Loucy (cell line): ENCODE results near the gene PKLR.

ENCODE experiments used
- H2AFZ ChIP-seq: fragments of 200-600 bp; sonication (generic); 2 replicates; pipeline ENCODE4 v1.6.0; 2016; ENCODE audit warnings: antibody characterized with exemption, mild to moderate bottlenecking, low read length, moderate library complexity
- H3F3A ChIP-seq: fragments of 200-600 bp; 2 replicates; pipeline ENCODE4 v1.6.0; 2016; ENCODE audit warnings: antibody characterized with exemption, low read depth, mild to moderate bottlenecking
- H3K27me3 ChIP-seq: fragments of 200-600 bp; sonication (generic); 2 replicates; pipeline ENCODE4 v1.6.1; 2014; ENCODE audit warnings: low read length, mild to moderate bottlenecking; ENCODE audit not compliant: insufficient read depth, poor library complexity, severe bottlenecking
- H3K36me3 ChIP-seq: fragments of 200-600 bp; sonication (generic); 2 replicates; pipeline ENCODE4 v1.6.1; 2016; ENCODE audit warnings: low read length; ENCODE audit not compliant: insufficient read depth
- H3K4me1 ChIP-seq: fragments of 200-600 bp; sonication (generic); 2 replicates; pipeline ENCODE4 v1.5.1; 2014; ENCODE audit warnings: low read length, mild to moderate bottlenecking; ENCODE audit not compliant: insufficient read depth, poor library complexity, severe bottlenecking
- H3K4me2 ChIP-seq: fragments of 200-600 bp; sonication (generic); 2 replicates; pipeline ENCODE4 v1.6.0; 2014; ENCODE audit warnings: antibody characterized with exemption, low read length, low read depth, mild to moderate bottlenecking; ENCODE audit not compliant: poor library complexity, severe bottlenecking
- H3K4me3 ChIP-seq: fragments of 200-600 bp; sonication (generic); 2 replicates; pipeline ENCODE4 v1.5.1; 2014; ENCODE audit warnings: low read length, mild to moderate bottlenecking, mixed read lengths; ENCODE audit not compliant: poor library complexity, severe bottlenecking
- H3K79me2 ChIP-seq: fragments of 200-600 bp; sonication (generic); 2 replicates; pipeline ENCODE4 v1.6.1; 2014; ENCODE audit warnings: low read length; ENCODE audit not compliant: insufficient read depth
- H3K9ac ChIP-seq: fragments of 200-600 bp; sonication (generic); 2 replicates; pipeline ENCODE4 v1.6.0; 2014; ENCODE audit warnings: mild to moderate bottlenecking, low read depth, low read length, moderate library complexity; ENCODE audit not compliant: poor library complexity, severe bottlenecking
- H3K9me2 ChIP-seq: fragments of 200-600 bp; sonication (generic); replicated peaks from 2 replicates; pipeline ENCODE4 v1.6.1; 2016; ENCODE audit warnings: low read depth, low read length, mixed read lengths
- H3K9me3 ChIP-seq: fragments of 200-600 bp; sonication (generic); 2 replicates; pipeline ENCODE4 v1.6.1; 2014; ENCODE audit warnings: mild to moderate bottlenecking, antibody characterized with exemption, low read length, low read depth; ENCODE audit not compliant: insufficient read depth
- H4K20me1 ChIP-seq: fragments of 200-600 bp; sonication (generic); 2 replicates; pipeline ENCODE4 v1.6.0; 2014; ENCODE audit warnings: antibody characterized with exemption, low read length, mild to moderate bottlenecking; ENCODE audit not compliant: insufficient read depth, poor library complexity, severe bottlenecking
- EZH2phosphoT487 ChIP-seq: fragments of 200-600 bp; IDR thresholded peaks from 2 replicates; pipeline ENCODE4 v1.6.1; 2018; ENCODE audit warnings: antibody characterized with exemption, mild to moderate bottlenecking, moderate library complexity, borderline replicate concordance
- TF ChIP-seq, protein P1 (sequence below): fragments of 200-600 bp; sonication (generic); conservative IDR thresholded peaks from 2 replicates; pipeline ENCODE4 v1.5.1; 2014; ENCODE audit warnings: mild to moderate bottlenecking, antibody characterized with exemption, low read length

The PKLR gene

DNA sequence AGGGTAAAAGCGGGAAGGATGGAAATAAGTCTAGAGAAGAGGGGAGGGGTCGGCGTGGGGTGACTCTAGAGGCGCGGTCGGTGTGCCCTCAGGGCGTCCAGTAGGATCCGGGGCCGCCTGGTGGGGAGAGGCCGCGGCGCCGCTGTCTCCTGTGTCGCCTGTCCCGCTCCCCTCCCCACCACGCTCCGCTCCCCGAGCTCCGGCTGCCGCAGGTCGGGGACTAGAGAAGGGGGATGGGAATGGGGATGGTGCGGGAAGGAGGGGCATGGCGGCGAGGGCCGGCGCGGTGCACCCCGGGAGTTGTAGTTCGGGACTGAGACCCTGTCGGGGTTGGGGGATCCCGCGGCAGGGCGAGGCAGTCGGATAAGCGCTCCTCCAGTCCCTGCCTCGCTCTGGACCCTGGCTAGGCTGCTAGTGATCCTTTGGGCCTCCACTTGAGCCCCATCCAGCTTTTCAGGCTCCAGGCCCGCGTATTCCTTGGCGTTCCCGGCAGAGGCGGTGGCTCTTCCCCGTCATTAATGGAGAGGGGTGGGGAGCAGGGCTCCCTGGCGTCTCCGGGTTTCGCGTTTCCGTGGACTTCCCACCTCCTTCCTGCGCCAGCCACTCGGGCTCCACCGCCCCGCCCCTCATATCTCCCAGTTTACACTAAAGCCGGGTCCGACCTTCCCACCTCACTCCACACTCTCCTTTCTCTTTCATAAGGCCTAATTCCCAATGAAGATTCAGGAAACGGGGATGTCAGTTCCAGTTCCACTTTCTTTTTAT lies 45.8 kb downstream of the PKLR start, which contains the start of gene ENTREP3:
Gene ENTREP3, minus strand, starts transcription at position 241 of the 765 bp plus-strand sequence. CDS start 606 bp downstream, outside the sequence.
- H3F3A ChIP-seq, result no peaks in the 10 kb centered on the region; the same call in 1 of the 2 replicates
- peak within 1 kb of the TSS; percentile 79 for H3K4me3 ChIP-seq
- no peaks in the 10 kb centered on the region for H3K9me3 ChIP-seq
- H3K36me3 ChIP-seq, result peaks cover 3% of the 10 kb centered on the region; the same call in 1 of the 2 replicates
- H3K79me2 ChIP-seq, result peaks cover 13% of the 10 kb centered on the region
- H3K4me2 ChIP-seq, result peak within 1 kb of the TSS; percentile 85
- no peaks in the 10 kb centered on the region for H3K9me2 ChIP-seq
- H2AFZ ChIP-seq, result peak within 1 kb of the TSS; percentile 60
- H4K20me1 ChIP-seq, result no peaks in the 10 kb centered on the region
- no peak for TF ChIP-seq EZH2phosphoT487
- TF ChIP-seq, protein P1, sequence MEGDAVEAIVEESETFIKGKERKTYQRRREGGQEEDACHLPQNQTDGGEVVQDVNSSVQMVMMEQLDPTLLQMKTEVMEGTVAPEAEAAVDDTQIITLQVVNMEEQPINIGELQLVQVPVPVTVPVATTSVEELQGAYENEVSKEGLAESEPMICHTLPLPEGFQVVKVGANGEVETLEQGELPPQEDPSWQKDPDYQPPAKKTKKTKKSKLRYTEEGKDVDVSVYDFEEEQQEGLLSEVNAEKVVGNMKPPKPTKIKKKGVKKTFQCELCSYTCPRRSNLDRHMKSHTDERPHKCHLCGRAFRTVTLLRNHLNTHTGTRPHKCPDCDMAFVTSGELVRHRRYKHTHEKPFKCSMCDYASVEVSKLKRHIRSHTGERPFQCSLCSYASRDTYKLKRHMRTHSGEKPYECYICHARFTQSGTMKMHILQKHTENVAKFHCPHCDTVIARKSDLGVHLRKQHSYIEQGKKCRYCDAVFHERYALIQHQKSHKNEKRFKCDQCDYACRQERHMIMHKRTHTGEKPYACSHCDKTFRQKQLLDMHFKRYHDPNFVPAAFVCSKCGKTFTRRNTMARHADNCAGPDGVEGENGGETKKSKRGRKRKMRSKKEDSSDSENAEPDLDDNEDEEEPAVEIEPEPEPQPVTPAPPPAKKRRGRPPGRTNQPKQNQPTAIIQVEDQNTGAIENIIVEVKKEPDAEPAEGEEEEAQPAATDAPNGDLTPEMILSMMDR, result no peak
- no peaks in the 10 kb centered on the region for H3K27me3 ChIP-seq
- H3K9ac ChIP-seq, result peak within 1 kb of the TSS; percentile 77
- H3K4me1 ChIP-seq, result peaks cover 25% of the 10 kb centered on the region

DNA sequence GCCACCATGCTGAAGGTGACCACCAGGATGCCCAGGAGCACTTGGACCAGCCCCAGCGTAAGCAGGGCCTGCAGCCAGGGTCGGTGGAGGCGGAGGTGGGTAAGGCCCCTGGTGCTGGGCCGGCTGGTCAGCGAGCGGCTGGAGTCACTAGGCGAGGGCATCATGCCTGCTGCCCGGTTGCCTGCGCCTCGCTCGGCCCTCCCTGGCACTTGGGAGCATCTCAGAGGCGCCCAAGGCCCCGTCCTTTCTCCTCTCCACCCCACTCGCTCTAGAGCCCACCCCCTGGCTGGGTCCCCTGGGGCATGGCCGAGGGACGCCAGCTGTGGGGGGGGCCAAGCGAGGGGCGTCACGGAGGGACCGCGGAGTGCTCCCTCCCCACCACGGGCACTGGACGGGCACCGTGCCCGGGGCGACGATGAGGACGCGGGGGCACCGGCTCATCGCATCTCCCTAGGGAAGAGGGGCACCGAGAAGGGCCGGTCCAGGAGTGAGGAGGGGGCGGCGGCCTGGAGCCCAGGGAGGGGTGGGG lies 46.5 kb downstream of the PKLR start:
- Histone ChIP-seq H3K9ac (peak overlapping the region; percentile 77), H2AFZ (peak overlapping the region; percentile 60), H3K4me1 (peaks cover 26% of the 10 kb centered on the region), H3K4me3 (peak overlapping the region; percentile 79), H3F3A (no peaks in the 10 kb centered on the region; the same call in 1 of the 2 replicates), H3K79me2 (peaks cover 9% of the 10 kb centered on the region; the same call in 1 of the 2 replicates), H4K20me1 (no peaks in the 10 kb centered on the region), H3K36me3 (peaks cover 3% of the 10 kb centered on the region; the same call in 1 of the 2 replicates), H3K27me3 (no peaks in the 10 kb centered on the region), H3K9me3 (no peaks in the 10 kb centered on the region), H3K9me2 (no peaks in the 10 kb centered on the region), H3K4me2 (peak overlapping the region; percentile 85)
- TF ChIP-seq, protein P1, result no peak
- TF ChIP-seq EZH2phosphoT487, result no peak

DNA sequence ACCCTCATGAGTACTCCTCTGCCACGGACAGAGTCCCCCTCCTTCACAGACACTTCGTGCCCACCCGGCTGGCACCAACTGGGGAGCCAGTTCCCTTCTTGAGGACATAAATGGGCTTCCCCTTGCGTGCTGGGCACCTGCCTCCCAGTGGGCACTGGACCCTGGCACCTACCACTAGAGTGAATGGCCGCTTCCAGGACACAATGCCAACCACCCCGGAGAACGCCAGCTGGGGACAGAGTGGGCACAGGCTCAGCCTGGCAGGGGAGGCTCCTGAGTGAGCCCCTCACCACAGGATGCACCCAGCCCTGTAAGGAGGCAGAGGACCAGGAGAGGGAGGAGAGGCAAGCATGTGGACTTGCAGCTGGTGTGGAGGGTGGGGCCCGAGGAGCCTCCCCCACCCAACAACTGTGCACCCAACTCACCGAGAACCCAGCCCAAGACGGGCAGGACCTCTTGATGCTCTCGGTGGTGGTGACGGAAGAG lies 47.0 kb downstream of the PKLR start:
- Histone ChIP-seq H4K20me1 (no peaks in the 10 kb centered on the region), H2AFZ (no peak overlapping the region), H3K9ac (peak overlapping the region; percentile 77), H3K9me3 (no peaks in the 10 kb centered on the region), H3K27me3 (no peaks in the 10 kb centered on the region), H3F3A (no peaks in the 10 kb centered on the region; the same call in 1 of the 2 replicates), H3K9me2 (no peaks in the 10 kb centered on the region), H3K4me1 (peaks cover 26% of the 10 kb centered on the region), H3K79me2 (peaks cover 9% of the 10 kb centered on the region; the same call in 1 of the 2 replicates), H3K4me3 (peak overlapping the region; percentile 79), H3K36me3 (peaks cover 3% of the 10 kb centered on the region; the same call in 1 of the 2 replicates), H3K4me2 (peak overlapping the region; percentile 85)
- TF ChIP-seq, protein P1, result no peak
- no peak for TF ChIP-seq EZH2phosphoT487
